ENCODE measurements around the gene MLST8.
A peak's percentile ranks its signal among the peaks of the same experiment; 100 is the strongest.

MLST8 gene

GRCh38 chr16:2246301-2246885 lies 41.1 kb downstream of the MLST8 start:
- CTCF ChIA-PET, result no interaction called here
- TF ChIP-seq FOXA1 (IDR thresholded peaks at IDR 0.05) (no peak), BHLHE40 (IDR thresholded peaks at IDR 0.05; ENCODE audit: borderline replicate concordance) (no peak)
- no peak for DNase-seq (ENCODE audit: extremely low spot score)
- POLR2A ChIA-PET, result no interaction called here

GRCh38 chr16:2250652-2251295 lies 45.5 kb downstream of the MLST8 start:
- TF ChIP-seq PKNOX1 (IDR thresholded peaks at IDR 0.05) (no peak), FOXK2 (IDR thresholded peaks at IDR 0.05) (no peak), LEF1 (IDR thresholded peaks at IDR 0.05; ENCODE audit: borderline replicate concordance) (no peak), NFRKB (IDR thresholded peaks at IDR 0.05) (no peak), BHLHE40 (IDR thresholded peaks at IDR 0.05; ENCODE audit: borderline replicate concordance) (no peak), L3MBTL2 (conservative IDR thresholded peaks at IDR 0.05) (no peak), FOXA1 (IDR thresholded peaks at IDR 0.05) (no peak), TARDBP (IDR thresholded peaks at IDR 0.05) (no peak), SP1 (IDR thresholded peaks at IDR 0.05) (no peak), FOXM1 (IDR thresholded peaks at IDR 0.05; ENCODE audit: borderline replicate concordance) (no peak)
- POLR2A ChIA-PET, result interaction anchor here (0.6 to 3.6 kb wide), 12 partner anchors 9 to 217 kb away, joined by 3 to 27 read pairs (median 7); partner anchors contain the start of genes CASKIN1, DNASE1L2, MLST8 and PGP
- DNase-seq (ENCODE audit: extremely low spot score), result no peak
- CTCF ChIA-PET, result interaction anchor here (1.3 to 1.8 kb wide), 2 partner anchors 10 to 251 kb away, joined by 3 to 5 read pairs; no protein-coding TSS in a partner anchor

- POLR2A ChIA-PET, result interaction anchor here (0.5 to 3.6 kb wide), 27 partner anchors 8 to 243 kb away, joined by 3 to 27 read pairs (median 4); partner anchors contain the start of genes ABCA3, CASKIN1, E4F1 and MLST8
- DNase-seq (ENCODE audit: extremely low spot score), result peak; percentile 96
- CTCF ChIA-PET, result interaction anchor here (0.6 to 1.8 kb wide), 8 partner anchors 10 to 250 kb away, joined by 3 to 8 read pairs (median 4); no protein-coding TSS in a partner anchor
- no peak; the same call in 1 of the 2 replicates for TF ChIP-seq LEF1 (IDR thresholded peaks at IDR 0.05; ENCODE audit: borderline replicate concordance)
- no peak for TF ChIP-seq SP1 (IDR thresholded peaks at IDR 0.05)
- TF ChIP-seq ELF4 (IDR thresholded peaks at IDR 0.05), result peak; percentile 66; the same call in 1 of the 2 replicates
- TF ChIP-seq CTBP1 (IDR thresholded peaks at IDR 0.05; ENCODE audit: borderline replicate concordance), result no peak
- TF ChIP-seq TARDBP (IDR thresholded peaks at IDR 0.05), result no peak
- no peak for TF ChIP-seq L3MBTL2 (conservative IDR thresholded peaks at IDR 0.05)
- no peak for TF ChIP-seq NFRKB (IDR thresholded peaks at IDR 0.05)
- no peak for TF ChIP-seq FOXA1 (IDR thresholded peaks at IDR 0.05)
- no peak for TF ChIP-seq BHLHE40 (IDR thresholded peaks at IDR 0.05; ENCODE audit: borderline replicate concordance)
- no peak for TF ChIP-seq ZNF384 (IDR thresholded peaks at IDR 0.05)
- 0 out of 2 replicates have a peak, but pooled peaks have one; percentile 18 for TF ChIP-seq ARNT (IDR thresholded peaks at IDR 0.05)
- no peak for TF ChIP-seq PKNOX1 (IDR thresholded peaks at IDR 0.05)
- TF ChIP-seq FOXK2 (IDR thresholded peaks at IDR 0.05), result no peak
- peak; percentile 96 for TF ChIP-seq FOXM1 (IDR thresholded peaks at IDR 0.05; ENCODE audit: borderline replicate concordance)
- no peak for TF ChIP-seq SUZ12 (IDR thresholded peaks at IDR 0.05)
- peak; percentile 74; the same call in 1 of the 2 replicates for TF ChIP-seq HDGF (IDR thresholded peaks at IDR 0.05; ENCODE audit: borderline replicate concordance)
Measured at GRCh38 chr16:2251296-2252111, 46.2 kb downstream of the MLST8 start, which contains the start of gene ECI1. ECI1 (minus strand) TSS chr16:2251587; CDS start chr16:2251566, 21 bp downstream.

- POLR2A ChIA-PET, result interaction anchor here (0.6 to 3.6 kb wide), 7 partner anchors 10 to 105 kb away, joined by 3 to 24 read pairs (median 13); partner anchors contain the start of genes E4F1, MLST8, PGP and RNPS1
- CTCF ChIA-PET, result interaction anchor here (0.6 to 1.8 kb wide), 5 partner anchors 8 to 174 kb away, joined by 3 to 5 read pairs (median 5); no protein-coding TSS in a partner anchor
- no peak for TF ChIP-seq BHLHE40 (IDR thresholded peaks at IDR 0.05; ENCODE audit: borderline replicate concordance)
- no peak for TF ChIP-seq FOXM1 (IDR thresholded peaks at IDR 0.05; ENCODE audit: borderline replicate concordance)
- no peak for TF ChIP-seq NFRKB (IDR thresholded peaks at IDR 0.05)
- no peak for TF ChIP-seq SUZ12 (IDR thresholded peaks at IDR 0.05)
- no peak for TF ChIP-seq ARNT (IDR thresholded peaks at IDR 0.05)
- no peak for DNase-seq (ENCODE audit: extremely low spot score)
Measured at GRCh38 chr16:2252806-2253148, 47.5 kb downstream of the MLST8 start.

- TF ChIP-seq SP1 (IDR thresholded peaks at IDR 0.05) (no peak), SUZ12 (IDR thresholded peaks at IDR 0.05) (no peak)
- ChIA-PET CTCF (interaction anchor here (0.6 to 1.4 kb wide), 3 partner anchors 8 to 174 kb away, joined by 3 to 5 read pairs (median 4); no protein-coding TSS in a partner anchor), POLR2A (interaction anchor here (0.6 to 3.6 kb wide), 4 partner anchors 10 to 104 kb away, joined by 3 to 24 read pairs (median 18); partner anchors contain the start of genes PGP and TRAF7)
- no peak for DNase-seq (ENCODE audit: extremely low spot score)
Measured at GRCh38 chr16:2253293-2253692, 48.0 kb downstream of the MLST8 start.

- no peak for DNase-seq (ENCODE audit: extremely low spot score)
- TF ChIP-seq CTBP1 (IDR thresholded peaks at IDR 0.05; ENCODE audit: borderline replicate concordance) (no peak), SP1 (IDR thresholded peaks at IDR 0.05) (no peak), FOXA1 (IDR thresholded peaks at IDR 0.05) (no peak), TARDBP (IDR thresholded peaks at IDR 0.05) (no peak), HDGF (IDR thresholded peaks at IDR 0.05; ENCODE audit: borderline replicate concordance) (no peak), ZNF384 (IDR thresholded peaks at IDR 0.05) (no peak), BHLHE40 (IDR thresholded peaks at IDR 0.05; ENCODE audit: borderline replicate concordance) (no peak), L3MBTL2 (conservative IDR thresholded peaks at IDR 0.05) (no peak), SUZ12 (IDR thresholded peaks at IDR 0.05) (no peak), PKNOX1 (IDR thresholded peaks at IDR 0.05) (no peak), ELF4 (IDR thresholded peaks at IDR 0.05) (no peak), NFRKB (IDR thresholded peaks at IDR 0.05) (no peak), FOXM1 (IDR thresholded peaks at IDR 0.05; ENCODE audit: borderline replicate concordance) (no peak), LEF1 (IDR thresholded peaks at IDR 0.05; ENCODE audit: borderline replicate concordance) (no peak)
- POLR2A ChIA-PET, result no interaction called here
- CTCF ChIA-PET, result no interaction called here
Measured at GRCh38 chr16:2256531-2257140, 51.4 kb downstream of the MLST8 start.
